CD4-positive, alpha-beta T cell (primary cell): ENCODE data around the gene ZNF469. TPM values are rescaled to one million over a fixed set of nuclear protein-coding genes. Genes with fewer than 3 reads are reported as not detected.

Experiments
- ATAC-seq: fragments of 200-7000 bp; cut with Tn5 transposase; one replicate; pipeline ENCODE4 v1.10.0; 2022; ENCODE audit warnings: mild to moderate bottlenecking; ENCODE audit not compliant: poor library complexity
- CTCF ChIA-PET: fragments of 350-600 bp; sonication (Branson Sonifier 250); formaldehyde crosslinking; loops from one replicate; lab custom pipeline; 2021; ENCODE audit warnings: antibody characterized with exemption, inconsistent platforms; lab: Charles Lee
- POLR2A ChIA-PET: fragments of 350-600 bp; sonication (Branson Sonifier 250); formaldehyde crosslinking; loops from one replicate; lab custom pipeline; 2021; ENCODE audit warnings: antibody characterized with exemption, inconsistent platforms; lab: Charles Lee
- DNase-seq, 14 experiments: peaks; one replicate each; pipeline ENCODE4 v3.0.0-alpha.2; 2013 to 2020; ENCODE audit warnings: mixed read lengths in 2 of 14
- H3K27ac ChIP-seq, 2 donors: one replicate each; pipeline versions ENCODE4 v1.5.1 to v1.7.0; 2013; ENCODE audit warnings: low read length in 2 of 2, low read depth in 1 of 2, mild to moderate bottlenecking in 1 of 2
- H3K27me3 ChIP-seq, 2 experiments: 1 replicate in 1 of 2; 2 replicates in 1 of 2; pipeline versions ENCODE4 v1.6.1 to v1.7.0; 2013; ENCODE audit warnings: low read length in 2 of 2, control low read depth in 1 of 2, mild to moderate bottlenecking in 1 of 2, moderate library complexity in 1 of 2; ENCODE audit not compliant: insufficient read depth in 2 of 2, control insufficient read depth in 1 of 2
- H3K36me3 ChIP-seq: one replicate; pipeline ENCODE4 v1.6.1; 2013; ENCODE audit warnings: low read length, control low read depth; ENCODE audit not compliant: insufficient read depth
- H3K4me1 ChIP-seq: one replicate; pipeline ENCODE4 v1.6.1; 2013; ENCODE audit warnings: low read length, control low read depth; ENCODE audit not compliant: insufficient read depth
- H3K4me3 ChIP-seq: one replicate; pipeline ENCODE4 v1.5.1; 2013; ENCODE audit warnings: mild to moderate bottlenecking, low read length, moderate library complexity
- H3K9me3 ChIP-seq, 2 experiments: 1 replicate in 1 of 2; 2 replicates in 1 of 2; pipeline versions ENCODE4 v1.6.1 to v1.7.0; 2013; ENCODE audit warnings: low read length in 2 of 2, mild to moderate bottlenecking in 2 of 2, control low read depth in 1 of 2, moderate library complexity in 1 of 2; ENCODE audit not compliant: control insufficient read depth in 1 of 2, insufficient read depth in 1 of 2
- H3K27ac Mint-ChIP-seq: one replicate; pipeline ENCODE4 v1.8.0; 2020; ENCODE audit warnings: mixed read lengths
- H3K27me3 Mint-ChIP-seq: one replicate; pipeline ENCODE4 v1.8.0; 2021; ENCODE audit warnings: mixed read lengths
- H3K36me3 Mint-ChIP-seq: one replicate; pipeline ENCODE4 v1.8.0; 2021; ENCODE audit warnings: low read depth, mixed read lengths
- H3K4me1 Mint-ChIP-seq: one replicate; pipeline ENCODE4 v1.8.0; 2021; ENCODE audit warnings: low read depth, mixed read lengths
- H3K4me3 Mint-ChIP-seq: one replicate; pipeline ENCODE4 v1.8.0; 2020; ENCODE audit warnings: mild to moderate bottlenecking, mixed read lengths
- H3K9me3 Mint-ChIP-seq: one replicate; pipeline ENCODE4 v1.8.0; 2020; ENCODE audit warnings: mixed read lengths
- CTCF ChIP-seq: fragments of 200-600 bp; IDR thresholded peaks from one replicate; pipeline ENCODE4 v1.8.0; 2022; ENCODE audit warnings: antibody characterized with exemption, mild to moderate bottlenecking
- intact Hi-C, 2 experiments: fragments of 100-400 bp; cut with DNase I in 1 of 2; cut with micrococcal nuclease in 1 of 2; formaldehyde crosslinking; loops; one replicate each; pipeline versions ENCODE4 v1.15.1 to v1.9.0; 2023 to 2025; cut with DNase I, micrococcal nuclease
- total RNA-seq, 174 experiments: library from RNA in 2 of 174; stranded (reverse) in 2 of 174; gene quantifications; one replicate each; pipeline ENCODE4 v1.2.3 and lab custom pipeline; 2021 to 2026

The ZNF469 gene
- total RNA-seq, 2 experiments from 2014 or later: 0.74 to 0.75 TPM

GRCh38 chr16:88406096-88407041 is 23.6 kb downstream of the ZNF469 start:
- DNase-seq (no peak), ATAC-seq (no peak)
- CTCF ChIA-PET: no interaction called here
- POLR2A ChIA-PET: no interaction called here
- no peak overlapping the region for H3K27ac ChIP-seq
- Mint-ChIP-seq H3K27ac (no peak overlapping the region), H3K27me3 (no peaks in the 10 kb centered on the region), H3K4me1 (no peaks in the 10 kb centered on the region), H3K4me3 (no peak overlapping the region), H3K9me3 (no peaks in the 10 kb centered on the region), H3K36me3 (no peaks in the 10 kb centered on the region)
- intact Hi-C loops: no loop called here
- TF ChIP-seq CTCF: no peak
- H3K9me3 ChIP-seq: no peaks in the 10 kb centered on the region
- no peak overlapping the region for H3K4me3 ChIP-seq
- H3K4me1 ChIP-seq: peaks cover 8% of the 10 kb centered on the region
- no peaks in the 10 kb centered on the region for H3K27me3 ChIP-seq
- no peaks in the 10 kb centered on the region for H3K36me3 ChIP-seq

DNA sequence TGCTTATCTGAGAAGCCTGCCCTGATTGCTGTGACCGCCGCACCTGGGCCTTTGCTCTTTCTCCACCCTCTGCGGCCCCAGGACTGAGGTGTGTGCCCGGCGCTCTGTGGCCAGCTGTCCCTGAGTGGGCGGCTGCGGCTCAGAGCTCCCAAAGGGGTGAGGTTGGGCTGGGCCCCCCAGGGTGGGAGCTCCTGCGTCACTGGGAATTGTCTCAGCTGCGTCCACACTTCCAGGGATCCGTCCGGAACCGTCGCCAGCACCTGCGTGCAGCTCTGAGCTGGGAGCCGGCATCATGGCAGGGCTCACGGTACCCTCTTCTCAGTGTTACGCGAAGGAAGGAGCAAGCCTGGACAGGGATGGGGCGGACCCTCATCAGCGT is 24.3 kb downstream of the ZNF469 start:
- H3K4me1 Mint-ChIP-seq: no peaks in the 10 kb centered on the region
- intact Hi-C loops: no loop called here
- Histone ChIP-seq H3K27ac (no peak overlapping the region), H3K27me3 (no peaks in the 10 kb centered on the region), H3K9me3 (no peaks in the 10 kb centered on the region), H3K4me1 (peaks cover 8% of the 10 kb centered on the region), H3K4me3 (no peak overlapping the region), H3K36me3 (no peaks in the 10 kb centered on the region)
- ATAC-seq (no peak), DNase-seq (no peak)
- no peak overlapping the region for H3K4me3 Mint-ChIP-seq
- no peak overlapping the region for H3K27ac Mint-ChIP-seq
- ChIA-PET CTCF (no interaction called here), POLR2A (no interaction called here)
- H3K36me3 Mint-ChIP-seq: no peaks in the 10 kb centered on the region
- no peak for TF ChIP-seq CTCF
- H3K27me3 Mint-ChIP-seq: no peaks in the 10 kb centered on the region
- no peaks in the 10 kb centered on the region for H3K9me3 Mint-ChIP-seq

GRCh38 chr16:88407807-88408206 is 25.0 kb downstream of the ZNF469 start:
- no peak overlapping the region for H3K27ac ChIP-seq
- H3K36me3 ChIP-seq: no peaks in the 10 kb centered on the region
- intact Hi-C loops: no loop called here
- H3K9me3 ChIP-seq: no peaks in the 10 kb centered on the region
- ATAC-seq: no peak
- peak in 2 of 14 experiments; percentile 5 to 17 for DNase-seq
- no peaks in the 10 kb centered on the region for H3K9me3 Mint-ChIP-seq
- H3K27me3 ChIP-seq: no peaks in the 10 kb centered on the region
- no peaks in the 10 kb centered on the region for H3K4me1 Mint-ChIP-seq
- ChIA-PET POLR2A (no interaction called here), CTCF (no interaction called here)
- H3K36me3 Mint-ChIP-seq: no peaks in the 10 kb centered on the region
- peaks cover 8% of the 10 kb centered on the region for H3K4me1 ChIP-seq
- TF ChIP-seq CTCF: no peak
- no peak overlapping the region for H3K4me3 ChIP-seq
- H3K27me3 Mint-ChIP-seq: no peaks in the 10 kb centered on the region
- no peak overlapping the region for H3K27ac Mint-ChIP-seq
- no peak overlapping the region for H3K4me3 Mint-ChIP-seq
